GM19468 (cell line): ENCODE measurements around the gene MANBA.

Experiments
- ATAC-seq: cut with Tn5 transposase; IDR thresholded peaks from one replicate; pipeline ENCODE4 v1.9.1; 2021; ENCODE audit warnings: mild to moderate bottlenecking, moderate library complexity, moderate number of reproducible peaks; ENCODE audit not compliant: unreplicated experiment; ENCODE audit errors: extremely low read depth

Gene MANBA

GRCh38 chr4:102685768-102686167, 75.0 kb downstream of the MANBA start:
- no peak for ATAC-seq

DNA sequence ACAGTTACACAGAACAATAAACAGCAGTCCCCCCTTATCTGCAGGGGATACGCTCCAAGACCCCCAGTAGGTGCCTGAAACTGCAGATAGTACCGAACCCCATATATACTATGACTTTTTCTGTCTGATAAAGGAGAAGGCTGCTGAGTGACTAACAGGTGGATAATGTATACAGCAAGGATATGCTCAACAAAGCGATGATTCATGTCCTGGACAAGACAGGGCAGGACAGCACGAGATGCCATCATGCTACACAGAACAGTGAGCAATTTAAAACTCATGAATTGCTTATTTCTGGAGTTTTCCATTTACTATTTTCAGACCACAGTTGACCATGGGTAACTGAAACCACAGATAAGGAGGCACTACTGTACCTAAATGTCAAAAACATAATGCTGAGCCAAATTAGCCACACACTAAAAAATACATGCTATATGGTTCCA, 76.1 kb downstream of the MANBA start:
- no peak for ATAC-seq

GRCh38 chr4:102683881-102684609, 76.7 kb downstream of the MANBA start:
- no peak for ATAC-seq

DNA sequence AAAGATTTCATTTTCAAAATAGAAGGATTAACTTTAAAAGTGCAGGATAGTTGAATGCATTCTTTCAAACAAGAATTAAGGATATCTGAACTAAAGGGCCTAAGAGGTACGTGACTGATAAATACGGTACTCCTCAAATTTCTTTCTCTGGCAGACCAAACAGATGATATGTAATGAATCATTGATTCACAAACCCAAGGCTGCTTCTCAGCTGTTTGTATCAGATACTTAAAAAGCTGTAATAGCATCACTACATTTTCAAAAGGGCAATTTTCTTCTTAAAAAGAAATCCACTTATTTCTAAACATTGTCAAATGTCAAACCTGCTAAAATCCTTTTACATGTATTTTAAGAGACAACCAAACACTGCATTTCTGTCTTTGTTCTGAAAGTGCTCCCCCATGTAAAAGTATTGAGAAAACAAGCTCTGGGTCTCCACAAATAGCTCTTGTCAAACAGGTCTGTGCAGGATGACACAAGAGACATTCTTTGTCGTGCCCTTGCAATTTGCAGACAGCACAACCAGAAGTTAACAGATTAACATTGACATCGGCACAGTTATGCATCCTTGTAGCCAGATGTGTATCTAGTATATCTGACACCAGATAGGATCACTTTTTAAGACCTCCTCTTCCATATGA, 82.0 kb downstream of the MANBA start:
- ATAC-seq: no peak

DNA sequence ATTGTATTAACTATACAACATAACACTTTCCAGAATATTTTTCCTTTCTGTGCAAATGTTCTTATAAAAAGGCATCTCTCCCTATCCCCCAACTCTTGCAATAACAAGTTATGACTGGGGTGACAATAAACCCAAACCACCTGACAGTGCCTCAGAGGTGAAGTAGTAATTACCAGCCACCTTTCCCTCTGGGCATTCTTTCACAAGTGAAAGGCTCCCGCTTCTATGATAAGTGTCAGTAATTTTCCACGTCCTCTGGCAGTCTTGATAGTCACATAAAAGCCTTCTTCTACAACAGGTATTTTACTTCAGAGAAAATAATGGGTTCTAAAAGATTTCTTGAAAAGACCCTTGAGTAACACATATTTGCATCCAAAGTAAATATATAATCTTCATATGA, 82.7 kb downstream of the MANBA start:
- ATAC-seq: no peak

DNA sequence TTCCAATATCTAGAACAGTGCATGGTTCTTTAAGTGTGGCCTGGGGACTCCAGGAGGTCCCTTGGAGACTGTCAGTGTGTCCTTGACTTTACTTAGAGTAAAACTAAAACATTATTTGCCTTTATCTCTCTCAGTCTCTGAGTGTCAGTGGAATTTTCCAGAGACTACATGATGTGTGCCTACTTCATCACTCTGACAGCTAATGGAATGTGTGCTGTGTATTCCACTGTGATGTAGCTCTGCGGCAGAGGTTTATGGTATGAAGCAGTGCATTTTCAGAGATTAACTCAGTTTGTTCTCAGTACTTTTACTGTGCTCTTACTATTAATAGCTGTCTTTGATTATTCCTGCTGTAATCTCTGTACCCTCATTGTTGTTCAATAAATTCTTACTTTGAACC, 85.6 kb downstream of the MANBA start:
- ATAC-seq: no peak

DNA sequence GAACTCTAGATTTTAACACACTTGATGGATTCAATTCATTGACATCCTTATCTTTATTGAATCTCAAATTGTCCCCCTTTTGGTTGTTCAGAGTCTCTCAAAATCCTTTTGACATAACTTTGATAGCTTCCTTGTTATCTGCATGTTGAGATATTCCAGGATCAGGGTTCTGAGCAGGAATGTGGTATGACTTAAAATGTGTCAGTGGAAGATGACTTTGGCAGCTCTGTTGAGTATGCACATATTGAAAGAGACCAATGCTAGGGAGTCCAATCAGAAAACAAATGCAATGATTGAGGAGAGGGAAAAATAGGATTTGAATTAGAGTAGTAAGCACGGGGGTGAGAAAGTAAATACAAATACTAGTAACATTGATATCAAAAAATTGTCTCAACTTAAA, 93.8 kb downstream of the MANBA start:
- ATAC-seq: no peak

- no peak for ATAC-seq
These were observed 95.2 kb downstream of the MANBA start for GRCh38 chr4:102665527-102665926.

- ATAC-seq: no peak
These were observed 97.7 kb downstream of the MANBA start for GRCh38 chr4:102663073-102663472.

GRCh38 chr4:102657206-102657605, 103.6 kb downstream of the MANBA start:
- no peak for ATAC-seq

GRCh38 chr4:102647117-102647516, 113.7 kb downstream of the MANBA start:
- ATAC-seq: no peak

- no peak for ATAC-seq
These were observed 118.0 kb downstream of the MANBA start for GRCh38 chr4:102642631-102643298.

GRCh38 chr4:102641793-102642192, 119.0 kb downstream of the MANBA start:
- ATAC-seq: no peak

- ATAC-seq: no peak
These were observed 120.1 kb downstream of the MANBA start for GRCh38 chr4:102640669-102641068.

DNA sequence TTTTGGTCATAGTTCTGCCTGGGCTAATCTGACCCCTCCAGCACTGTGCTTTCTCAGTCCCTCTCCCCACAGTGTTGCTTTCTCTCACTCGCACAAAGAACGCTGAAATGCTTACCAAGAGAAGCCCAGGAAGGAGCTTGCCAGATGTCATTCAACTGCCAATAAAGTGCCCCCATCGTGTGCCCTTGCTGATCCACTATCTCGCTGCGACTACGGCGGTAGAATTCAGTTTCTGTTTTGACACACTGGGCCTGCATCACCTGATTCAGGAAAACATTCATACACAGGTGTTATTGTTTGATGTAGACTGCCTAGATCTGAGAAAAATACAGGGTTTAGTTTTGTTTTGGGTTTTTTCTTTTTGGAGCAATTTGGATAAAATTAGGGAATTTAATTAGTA, 121.2 kb downstream of the MANBA start:
- ATAC-seq: no peak

DNA sequence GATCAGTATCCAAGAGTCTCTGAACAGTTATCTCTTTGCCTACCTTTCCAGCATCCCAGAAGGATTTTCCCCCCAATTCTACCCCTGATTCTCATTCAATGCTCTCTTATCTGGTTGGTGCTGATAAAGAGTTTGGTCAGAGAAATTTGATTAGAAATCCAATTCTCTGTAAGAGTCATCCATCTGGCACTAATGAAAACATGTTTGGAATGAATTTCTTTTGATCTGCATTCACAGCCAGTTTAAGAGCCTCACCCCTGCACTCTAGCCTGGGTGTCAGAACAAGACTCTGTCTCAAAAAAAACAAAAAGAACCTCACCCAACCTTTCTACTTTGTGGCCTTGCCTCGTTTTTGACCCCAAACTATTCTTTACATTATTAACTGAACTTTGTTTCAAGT, 122.1 kb downstream of the MANBA start:
- ATAC-seq: no peak

DNA sequence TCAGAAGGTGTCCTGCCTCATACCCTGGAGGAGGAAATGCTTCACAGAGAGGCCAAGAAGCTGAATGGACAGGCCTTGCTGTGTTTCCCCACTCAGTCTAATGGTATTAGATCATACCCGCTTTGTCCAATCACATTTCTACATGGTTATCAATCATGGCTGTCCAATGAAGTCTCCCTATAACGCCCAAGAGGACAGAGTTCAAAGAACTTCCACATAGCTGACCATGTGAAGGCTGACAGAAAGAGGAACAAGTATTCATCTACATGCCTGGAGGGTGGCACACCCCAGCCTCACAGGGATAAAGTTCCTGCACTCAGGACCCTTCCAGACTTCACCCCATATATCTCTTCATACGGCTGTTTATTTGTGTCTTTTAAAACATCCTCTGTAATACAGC, 123.4 kb downstream of the MANBA start:
- no peak for ATAC-seq

DNA sequence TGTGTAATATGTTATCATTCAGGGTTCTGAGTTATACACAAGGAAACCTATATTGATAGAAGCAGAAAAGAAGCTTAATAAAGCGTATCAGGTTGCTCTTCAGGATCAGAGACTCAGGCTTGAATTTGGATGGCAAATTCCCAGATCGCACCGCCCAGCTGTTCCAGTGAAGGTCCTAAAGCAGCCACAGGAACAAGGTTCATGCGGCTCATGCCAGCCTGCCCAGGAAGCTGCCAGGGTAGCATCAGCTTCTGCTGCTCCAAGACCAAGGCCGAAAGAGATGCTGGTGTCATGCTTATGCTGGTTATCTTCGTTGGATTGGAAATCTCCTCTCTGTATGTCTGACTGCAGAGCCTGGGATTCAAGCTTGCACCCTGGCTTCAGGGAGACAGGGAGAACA, 127.7 kb downstream of the MANBA start:
- no peak for ATAC-seq

DNA sequence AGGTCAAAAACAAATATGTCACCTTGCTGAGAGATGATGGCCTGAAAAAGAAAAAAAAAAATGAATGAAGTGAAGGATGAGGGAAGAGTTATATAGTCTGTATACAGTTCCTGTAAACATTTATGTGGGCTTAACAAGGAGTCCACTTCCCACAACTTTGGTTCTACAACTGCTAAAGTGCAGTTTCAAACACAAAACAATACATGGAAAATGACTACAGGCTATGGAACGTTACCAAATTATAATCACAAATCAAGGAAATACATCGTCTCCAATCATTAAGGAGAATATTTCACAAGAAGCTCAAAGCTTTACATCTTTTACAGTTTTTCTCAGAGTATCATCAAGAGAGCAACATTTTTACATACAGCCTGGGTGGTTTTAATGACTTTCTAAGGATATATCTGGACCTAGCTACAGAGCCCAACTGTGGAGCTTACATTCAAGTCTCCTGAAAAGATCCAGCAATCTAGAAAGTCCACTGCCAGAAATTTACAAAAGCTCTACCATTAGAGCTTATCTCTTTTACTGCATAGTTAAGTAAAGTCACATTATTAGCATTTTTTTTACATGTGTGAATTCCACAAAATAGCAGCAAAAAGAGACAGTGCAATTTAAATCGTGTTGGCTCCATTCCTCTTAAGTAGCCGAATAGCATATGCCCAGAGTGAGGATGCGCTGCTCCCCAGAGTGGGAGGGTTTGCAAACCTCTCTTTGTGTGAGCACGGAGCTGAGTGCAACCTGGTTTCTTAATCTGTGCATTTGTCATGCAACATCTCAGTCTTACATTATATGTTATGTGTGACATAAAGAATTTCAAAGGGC, 128.3 kb downstream of the MANBA start:
- no peak for ATAC-seq

DNA sequence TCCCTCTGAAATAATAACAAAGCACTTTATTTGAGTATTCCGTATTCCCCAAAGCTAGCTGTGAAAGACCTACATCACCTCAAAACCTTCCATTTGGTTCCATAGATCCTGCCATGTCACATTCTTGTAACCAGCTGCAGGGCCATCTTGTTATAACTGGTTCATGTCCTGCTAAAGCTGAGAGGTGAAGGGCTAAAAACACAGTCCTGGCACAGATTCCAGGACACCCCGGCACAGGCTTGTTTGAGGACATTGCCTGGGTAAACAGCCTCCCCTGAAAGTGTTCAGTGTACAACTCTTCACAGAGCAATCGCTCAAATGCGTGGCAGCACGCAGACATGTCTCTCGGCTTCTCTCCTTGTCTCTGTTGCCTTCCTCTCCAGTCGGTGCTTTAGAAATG, 129.2 kb downstream of the MANBA start:
- ATAC-seq: no peak

DNA sequence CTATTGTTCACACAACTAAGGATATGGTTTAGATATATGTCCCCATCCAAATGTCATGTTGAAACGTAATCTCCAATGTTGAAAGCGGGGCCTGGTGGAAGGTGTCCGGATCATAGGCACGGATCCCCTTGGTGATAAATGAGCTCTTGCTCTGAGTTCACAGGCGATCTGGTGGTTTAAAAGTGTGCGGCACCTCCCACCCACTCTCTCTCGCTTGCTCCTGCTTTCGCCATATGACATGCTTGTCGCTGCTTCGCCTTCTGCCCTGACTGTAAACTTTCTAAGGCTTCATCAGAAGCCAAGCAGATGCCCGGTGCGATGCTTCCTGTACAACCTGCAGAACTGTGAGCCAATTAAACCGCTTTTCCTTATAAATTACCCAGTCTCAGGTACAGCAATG, 131.1 kb downstream of the MANBA start:
- ATAC-seq: no peak
